22Rv1 (cell line): ENCODE data around the gene LRP2BP.

ENCODE experiments used
- ZFX ChIP-seq: fragments of 450-650 bp; IDR thresholded peaks from 2 replicates; pipeline ENCODE4 v1.6.1; 2017; ENCODE audit warnings: antibody characterized with exemption, borderline replicate concordance
- TF ChIP-seq, protein P1 (sequence below): fragments of 450-650 bp; IDR thresholded peaks from 2 replicates; pipeline ENCODE4 v1.5.1; 2017; ENCODE audit warnings: mild to moderate bottlenecking

DNA sequence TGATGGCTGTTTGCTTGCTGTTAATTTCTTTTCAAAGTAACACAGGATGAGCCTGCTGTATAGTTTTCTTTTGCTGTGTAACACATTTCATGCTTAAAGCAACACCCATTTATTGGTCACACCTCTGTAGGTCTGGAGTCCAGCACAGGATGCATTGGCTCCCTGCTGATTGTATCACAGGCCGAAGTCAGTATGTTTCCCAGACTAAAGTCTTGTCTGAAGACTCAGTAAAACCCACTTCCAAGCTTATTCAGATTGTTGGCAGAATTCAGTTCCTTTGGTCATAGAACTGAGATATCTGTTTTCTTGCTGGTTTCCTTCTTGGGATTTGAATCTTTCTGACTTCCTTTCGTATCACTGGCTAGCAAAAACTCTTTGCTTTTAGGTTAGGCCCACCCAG, 54.3 kb downstream of the LRP2BP start:
- TF ChIP-seq, protein P1, sequence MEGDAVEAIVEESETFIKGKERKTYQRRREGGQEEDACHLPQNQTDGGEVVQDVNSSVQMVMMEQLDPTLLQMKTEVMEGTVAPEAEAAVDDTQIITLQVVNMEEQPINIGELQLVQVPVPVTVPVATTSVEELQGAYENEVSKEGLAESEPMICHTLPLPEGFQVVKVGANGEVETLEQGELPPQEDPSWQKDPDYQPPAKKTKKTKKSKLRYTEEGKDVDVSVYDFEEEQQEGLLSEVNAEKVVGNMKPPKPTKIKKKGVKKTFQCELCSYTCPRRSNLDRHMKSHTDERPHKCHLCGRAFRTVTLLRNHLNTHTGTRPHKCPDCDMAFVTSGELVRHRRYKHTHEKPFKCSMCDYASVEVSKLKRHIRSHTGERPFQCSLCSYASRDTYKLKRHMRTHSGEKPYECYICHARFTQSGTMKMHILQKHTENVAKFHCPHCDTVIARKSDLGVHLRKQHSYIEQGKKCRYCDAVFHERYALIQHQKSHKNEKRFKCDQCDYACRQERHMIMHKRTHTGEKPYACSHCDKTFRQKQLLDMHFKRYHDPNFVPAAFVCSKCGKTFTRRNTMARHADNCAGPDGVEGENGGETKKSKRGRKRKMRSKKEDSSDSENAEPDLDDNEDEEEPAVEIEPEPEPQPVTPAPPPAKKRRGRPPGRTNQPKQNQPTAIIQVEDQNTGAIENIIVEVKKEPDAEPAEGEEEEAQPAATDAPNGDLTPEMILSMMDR: no peak
- no peak for TF ChIP-seq ZFX
